Medulla oblongata (tissue), 1 donor: Measurements from ENCODE around the gene OR51E2.

Experiments
- DNase-seq: peaks from one replicate; pipeline ENCODE4 v3.0.0-alpha.2; 2015; ENCODE audit errors: extremely low spot score

The OR51E2 gene

GRCh38 chr11:4664183-4664582, 33.5 kb downstream of the OR51E2 start:
- no peak for DNase-seq

- no peak for DNase-seq
Measured at GRCh38 chr11:4662876-4663275, 34.8 kb downstream of the OR51E2 start.

- no peak for DNase-seq
Measured at GRCh38 chr11:4658629-4659445, 38.8 kb downstream of the OR51E2 start.

GRCh38 chr11:4654635-4655369, 42.9 kb downstream of the OR51E2 start:
- DNase-seq: no peak

GRCh38 chr11:4647766-4648165, 49.9 kb downstream of the OR51E2 start:
- no peak for DNase-seq

GRCh38 chr11:4645974-4646373, 51.7 kb downstream of the OR51E2 start:
- no peak for DNase-seq

GRCh38 chr11:4644233-4644632, 53.4 kb downstream of the OR51E2 start:
- no peak for DNase-seq

- DNase-seq: no peak
Measured at GRCh38 chr11:4643682-4644081, 54.0 kb downstream of the OR51E2 start, which contains the start of gene OR51E1. OR51E1 (plus strand) TSS chr11:4643982; CDS start chr11:4652527, 8,545 bp downstream.

- no peak for DNase-seq
Measured at GRCh38 chr11:4643076-4643475, 54.6 kb downstream of the OR51E2 start.

GRCh38 chr11:4642043-4642442, 55.6 kb downstream of the OR51E2 start:
- DNase-seq: no peak

- no peak for DNase-seq
Measured at GRCh38 chr11:4641501-4641900, 56.2 kb downstream of the OR51E2 start.

GRCh38 chr11:4639931-4640330, 57.7 kb downstream of the OR51E2 start:
- no peak for DNase-seq

GRCh38 chr11:4637662-4638047, 60.0 kb downstream of the OR51E2 start:
- no peak for DNase-seq

GRCh38 chr11:4636962-4637661, 60.5 kb downstream of the OR51E2 start, which contains the start of gene OR51D1:
OR51D1 (plus strand) TSS chr11:4637477; CDS start chr11:4639791, 2,314 bp downstream.
- peak; percentile 82 for DNase-seq

- DNase-seq: no peak
Measured at GRCh38 chr11:4636136-4636535, 61.5 kb downstream of the OR51E2 start.
